ENCODE results near the gene ECHDC3.

The ECHDC3 gene

GRCh38 chr10:11798845-11799735, 56.9 kb downstream of the ECHDC3 start:
- no peak for TF ChIP-seq JUND (IDR thresholded peaks at IDR 0.05; ENCODE audit: low read depth)
- in situ Hi-C loops (cut with HindIII; ENCODE audit: low pct_unique_long_range_greater_than_20kb, low sequenced_read_pairs), result no loop called here
- no peak for DNase-seq (ENCODE audit: low read depth in 1 of 2, low spot score in 1 of 2)

- TF ChIP-seq JUND (IDR thresholded peaks at IDR 0.05; ENCODE audit: low read depth), result no peak
- DNase-seq (ENCODE audit: low read depth in 1 of 2, low spot score in 1 of 2), result no peak
- in situ Hi-C loops (cut with HindIII; ENCODE audit: low pct_unique_long_range_greater_than_20kb, low sequenced_read_pairs), result no loop called here
These were observed 57.5 kb downstream of the ECHDC3 start for GRCh38 chr10:11799736-11800080.

- no peak for DNase-seq (ENCODE audit: low read depth in 1 of 2, low spot score in 1 of 2)
- TF ChIP-seq JUND (IDR thresholded peaks at IDR 0.05; ENCODE audit: low read depth), result no peak
- in situ Hi-C loops (cut with HindIII; ENCODE audit: low pct_unique_long_range_greater_than_20kb, low sequenced_read_pairs), result no loop called here
These were observed 62.2 kb downstream of the ECHDC3 start for GRCh38 chr10:11804336-11804735.

- TF ChIP-seq JUND (IDR thresholded peaks at IDR 0.05; ENCODE audit: low read depth), result no peak
- DNase-seq (ENCODE audit: low read depth in 1 of 2, low spot score in 1 of 2), result no peak
- in situ Hi-C loops (cut with HindIII; ENCODE audit: low pct_unique_long_range_greater_than_20kb, low sequenced_read_pairs), result no loop called here
These were observed 63.6 kb downstream of the ECHDC3 start for GRCh38 chr10:11805792-11806191.

- DNase-seq (ENCODE audit: low read depth in 1 of 2, low spot score in 1 of 2), result no peak
- in situ Hi-C loops (cut with HindIII; ENCODE audit: low pct_unique_long_range_greater_than_20kb, low sequenced_read_pairs), result no loop called here
- TF ChIP-seq JUND (IDR thresholded peaks at IDR 0.05; ENCODE audit: low read depth), result no peak
These were observed 64.5 kb downstream of the ECHDC3 start for GRCh38 chr10:11806706-11807105.

GRCh38 chr10:11808808-11809207, 66.6 kb downstream of the ECHDC3 start:
- no peak for DNase-seq (ENCODE audit: low read depth in 1 of 2, low spot score in 1 of 2)
- in situ Hi-C loops (cut with HindIII; ENCODE audit: low pct_unique_long_range_greater_than_20kb, low sequenced_read_pairs), result no loop called here
- no peak for TF ChIP-seq JUND (IDR thresholded peaks at IDR 0.05; ENCODE audit: low read depth)

GRCh38 chr10:11810313-11810766, 68.2 kb downstream of the ECHDC3 start:
- in situ Hi-C loops (cut with HindIII; ENCODE audit: low pct_unique_long_range_greater_than_20kb, low sequenced_read_pairs), result no loop called here
- no peak for TF ChIP-seq JUND (IDR thresholded peaks at IDR 0.05; ENCODE audit: low read depth)
- no peak for DNase-seq (ENCODE audit: low read depth in 1 of 2, low spot score in 1 of 2)

- no peak for DNase-seq (ENCODE audit: low read depth in 1 of 2, low spot score in 1 of 2)
- in situ Hi-C loops (cut with HindIII; ENCODE audit: low pct_unique_long_range_greater_than_20kb, low sequenced_read_pairs), result no loop called here
- no peak for TF ChIP-seq JUND (IDR thresholded peaks at IDR 0.05; ENCODE audit: low read depth)
These were observed 68.8 kb downstream of the ECHDC3 start for GRCh38 chr10:11810973-11811372.

GRCh38 chr10:11813177-11813576, 71.0 kb downstream of the ECHDC3 start:
- in situ Hi-C loops (cut with HindIII; ENCODE audit: low pct_unique_long_range_greater_than_20kb, low sequenced_read_pairs), result no loop called here
- TF ChIP-seq JUND (IDR thresholded peaks at IDR 0.05; ENCODE audit: low read depth), result no peak
- DNase-seq (ENCODE audit: low read depth in 1 of 2, low spot score in 1 of 2), result no peak

All from T47D (cell line).